ENCODE results near the gene ERP29.

Gene ERP29

GRCh38 chr12:111984820-111985219, 28.4 kb upstream of the ERP29 start:
- no peak for TF ChIP-seq SIN3A (IDR thresholded peaks at IDR 0.05; ENCODE audit: borderline replicate concordance, insufficient read depth, low read length)
- TF ChIP-seq REST (IDR thresholded peaks at IDR 0.05; ENCODE audit: insufficient read depth in 1 of 2, low read depth in 2 of 2, low read length in 2 of 2): no peak
- no peak for TF ChIP-seq FOXP2 (optimal IDR thresholded peaks at IDR 0.05; ENCODE audit: borderline replicate concordance, extremely low read depth, extremely low read length, insufficient read depth)
- TF ChIP-seq TAF1 (IDR thresholded peaks at IDR 0.05; ENCODE audit: borderline replicate concordance, insufficient read depth, low read length): no peak

GRCh38 chr12:111991535-111991934, 21.7 kb upstream of the ERP29 start:
- TF ChIP-seq TAF1 (IDR thresholded peaks at IDR 0.05; ENCODE audit: borderline replicate concordance, insufficient read depth, low read length) (no peak), POLR2AphosphoS5 (IDR thresholded peaks at IDR 0.05; ENCODE audit: low read depth, low read length) (no peak)

- TF ChIP-seq REST (IDR thresholded peaks at IDR 0.05; ENCODE audit: insufficient read depth in 1 of 2, low read depth in 2 of 2, low read length in 2 of 2) (no peak), POLR2AphosphoS5 (IDR thresholded peaks at IDR 0.05; ENCODE audit: low read depth, low read length) (no peak), FOXP2 (optimal IDR thresholded peaks at IDR 0.05; ENCODE audit: borderline replicate concordance, extremely low read depth, extremely low read length, insufficient read depth) (no peak), SIN3A (IDR thresholded peaks at IDR 0.05; ENCODE audit: borderline replicate concordance, insufficient read depth, low read length) (no peak), TAF1 (IDR thresholded peaks at IDR 0.05; ENCODE audit: borderline replicate concordance, insufficient read depth, low read length) (no peak)
Observed at GRCh38 chr12:111991946-111992345, 21.3 kb upstream of the ERP29 start.

- TF ChIP-seq TAF1 (IDR thresholded peaks at IDR 0.05; ENCODE audit: borderline replicate concordance, insufficient read depth, low read length) (no peak), FOXP2 (optimal IDR thresholded peaks at IDR 0.05; ENCODE audit: borderline replicate concordance, extremely low read depth, extremely low read length, insufficient read depth) (no peak), REST (IDR thresholded peaks at IDR 0.05; ENCODE audit: insufficient read depth in 1 of 2, low read depth in 2 of 2, low read length in 2 of 2) (no peak), POLR2AphosphoS5 (IDR thresholded peaks at IDR 0.05; ENCODE audit: low read depth, low read length) (no peak), SIN3A (IDR thresholded peaks at IDR 0.05; ENCODE audit: borderline replicate concordance, insufficient read depth, low read length) (no peak)
Observed at GRCh38 chr12:111992464-111992863, 20.8 kb upstream of the ERP29 start.

GRCh38 chr12:111993292-111994150, 19.7 kb upstream of the ERP29 start:
- TF ChIP-seq TAF1 (IDR thresholded peaks at IDR 0.05; ENCODE audit: borderline replicate concordance, insufficient read depth, low read length) (no peak), FOXP2 (optimal IDR thresholded peaks at IDR 0.05; ENCODE audit: borderline replicate concordance, extremely low read depth, extremely low read length, insufficient read depth) (no peak), REST (IDR thresholded peaks at IDR 0.05; ENCODE audit: insufficient read depth in 1 of 2, low read depth in 2 of 2, low read length in 2 of 2) (no peak), SIN3A (IDR thresholded peaks at IDR 0.05; ENCODE audit: borderline replicate concordance, insufficient read depth, low read length) (no peak), POLR2AphosphoS5 (IDR thresholded peaks at IDR 0.05; ENCODE audit: low read depth, low read length) (no peak)

All from PFSK-1 (cell line).